ENCODE results near the gene POLK. TPM values are rescaled to one million over a fixed set of nuclear protein-coding genes. Genes with fewer than 3 reads are reported as not detected.
A peak's percentile ranks its signal among the peaks of the same experiment; 100 is the strongest.
"Not testable (repeated sequence)": the region's sequence is repeated elsewhere in the genome, so short reads cannot be mapped to it uniquely, and the experiment has no call there.

The POLK gene
- total RNA-seq, 1 experiment from 2014 or later = 20.9 TPM

GRCh38 chr5:75601996-75602395, 90.3 kb downstream of the POLK start:
- POLR2A ChIA-PET (ENCODE audit: unreplicated experiment) = no interaction called here

DNA sequence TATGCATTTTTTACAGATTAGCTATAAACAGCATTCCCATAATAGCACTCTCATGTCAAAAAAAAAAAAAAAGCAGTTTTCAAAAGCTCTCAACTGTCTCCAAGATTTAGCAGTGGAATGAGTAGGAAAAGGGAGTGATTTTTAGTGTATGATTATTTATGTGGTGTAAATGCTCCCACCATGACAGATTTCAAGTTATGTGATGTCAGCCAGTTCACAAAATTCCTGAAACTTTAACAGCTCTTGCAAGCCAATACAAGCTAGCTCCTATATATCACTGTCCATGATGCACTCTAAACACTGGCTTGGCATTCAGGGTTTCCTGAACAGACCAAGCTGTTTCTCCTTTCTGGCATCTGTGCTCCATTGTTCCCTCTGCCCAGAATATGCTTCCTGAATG, 91.7 kb downstream of the POLK start:
- intact Hi-C loops (cut with micrococcal nuclease; ENCODE audit: unreplicated experiment) = no loop called here
- no peak overlapping the region for H2AFZ ChIP-seq
- H3K4me2 ChIP-seq = no peak overlapping the region
- DNase-seq = no peak
- POLR2A ChIA-PET (ENCODE audit: unreplicated experiment) = no interaction called here
- H3K9me3 ChIP-seq (ENCODE audit: insufficient read depth, low read depth) = no peaks in the 10 kb centered on the region
- H3K27me3 ChIP-seq (ENCODE audit: insufficient read depth, low read depth) = no peaks in the 10 kb centered on the region
- H3K4me1 ChIP-seq (replicated peaks; ENCODE audit: insufficient read depth) = peaks cover 19% of the 10 kb centered on the region
- H3K79me2 ChIP-seq (ENCODE audit: low read depth) = no peaks in the 10 kb centered on the region
- no peaks in the 10 kb centered on the region for H3K36me3 ChIP-seq (ENCODE audit: low read depth)
- no peak overlapping the region for H3K4me3 ChIP-seq
- H3K27ac ChIP-seq = no peak overlapping the region
- CTCF ChIA-PET = no interaction called here
- TF ChIP-seq, protein P1, sequence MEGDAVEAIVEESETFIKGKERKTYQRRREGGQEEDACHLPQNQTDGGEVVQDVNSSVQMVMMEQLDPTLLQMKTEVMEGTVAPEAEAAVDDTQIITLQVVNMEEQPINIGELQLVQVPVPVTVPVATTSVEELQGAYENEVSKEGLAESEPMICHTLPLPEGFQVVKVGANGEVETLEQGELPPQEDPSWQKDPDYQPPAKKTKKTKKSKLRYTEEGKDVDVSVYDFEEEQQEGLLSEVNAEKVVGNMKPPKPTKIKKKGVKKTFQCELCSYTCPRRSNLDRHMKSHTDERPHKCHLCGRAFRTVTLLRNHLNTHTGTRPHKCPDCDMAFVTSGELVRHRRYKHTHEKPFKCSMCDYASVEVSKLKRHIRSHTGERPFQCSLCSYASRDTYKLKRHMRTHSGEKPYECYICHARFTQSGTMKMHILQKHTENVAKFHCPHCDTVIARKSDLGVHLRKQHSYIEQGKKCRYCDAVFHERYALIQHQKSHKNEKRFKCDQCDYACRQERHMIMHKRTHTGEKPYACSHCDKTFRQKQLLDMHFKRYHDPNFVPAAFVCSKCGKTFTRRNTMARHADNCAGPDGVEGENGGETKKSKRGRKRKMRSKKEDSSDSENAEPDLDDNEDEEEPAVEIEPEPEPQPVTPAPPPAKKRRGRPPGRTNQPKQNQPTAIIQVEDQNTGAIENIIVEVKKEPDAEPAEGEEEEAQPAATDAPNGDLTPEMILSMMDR (conservative IDR thresholded peaks at IDR 0.05) = no peak
- no peak for TF ChIP-seq EZH2 (IDR thresholded peaks at IDR 0.05; ENCODE audit: low read depth)
- BruUV-seq (replicated peaks) = no TSS peak
- H3F3A ChIP-seq (ENCODE audit: insufficient read depth, low read depth) = peaks cover 8% of the 10 kb centered on the region; the same call in 1 of the 2 replicates
- H3K9me2 ChIP-seq (ENCODE audit: insufficient read depth) = no peaks in the 10 kb centered on the region
- H4K20me1 ChIP-seq (ENCODE audit: insufficient read depth) = no peaks in the 10 kb centered on the region

More at GRCh38 chr5:75601996-75602395, 90.3 kb downstream of the POLK start:
- BruUV-seq (replicated peaks) = no TSS peak
- Histone ChIP-seq H3K4me1 (replicated peaks; ENCODE audit: insufficient read depth) (peaks cover 19% of the 10 kb centered on the region), H3K36me3 (ENCODE audit: low read depth) (no peaks in the 10 kb centered on the region), H3K9me3 (ENCODE audit: insufficient read depth, low read depth) (no peaks in the 10 kb centered on the region), H3K79me2 (ENCODE audit: low read depth) (no peaks in the 10 kb centered on the region), H3K4me3 (no peak overlapping the region), H3K9me2 (ENCODE audit: insufficient read depth) (no peaks in the 10 kb centered on the region), H3K27ac (peak overlapping the region; percentile 75), H3F3A (ENCODE audit: insufficient read depth, low read depth) (peaks cover 8% of the 10 kb centered on the region; the same call in 1 of the 2 replicates), H3K4me2 (peak overlapping the region; percentile 24; the same call in 1 of the 2 replicates), H4K20me1 (ENCODE audit: insufficient read depth) (no peaks in the 10 kb centered on the region), H2AFZ (no peak overlapping the region), H3K27me3 (ENCODE audit: insufficient read depth, low read depth) (no peaks in the 10 kb centered on the region)
- intact Hi-C loops (cut with micrococcal nuclease; ENCODE audit: unreplicated experiment) = no loop called here
- TF ChIP-seq EZH2 (IDR thresholded peaks at IDR 0.05; ENCODE audit: low read depth) = no peak
- TF ChIP-seq, protein P1 (conservative IDR thresholded peaks at IDR 0.05) = no peak
- peak; percentile 29 to 91 for DNase-seq
- CTCF ChIA-PET = no interaction called here

DNA sequence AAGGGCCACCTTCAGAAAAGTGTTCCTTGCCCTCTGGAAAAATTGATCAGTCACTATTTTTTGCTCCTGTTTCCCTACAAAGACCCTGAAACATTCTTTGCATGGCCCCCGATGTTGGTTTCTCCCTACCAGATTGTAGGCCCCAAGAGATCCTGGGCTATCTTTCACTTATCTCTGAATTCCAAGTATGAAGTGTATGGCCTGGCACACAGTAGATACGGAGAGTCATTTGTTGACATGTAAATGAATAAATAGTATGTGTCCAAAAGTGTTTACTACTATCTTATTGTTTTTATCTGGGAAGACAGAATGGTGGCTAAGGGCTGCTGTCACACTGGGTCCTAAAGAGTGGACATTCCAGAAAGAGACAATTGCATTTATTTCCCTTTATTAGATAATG, 92.1 kb downstream of the POLK start:
- TF ChIP-seq, protein P1 (conservative IDR thresholded peaks at IDR 0.05) = no peak
- no peak for TF ChIP-seq EZH2 (IDR thresholded peaks at IDR 0.05; ENCODE audit: low read depth)
- H3K9me3 ChIP-seq (ENCODE audit: insufficient read depth, low read depth) = no peaks in the 10 kb centered on the region
- no peaks in the 10 kb centered on the region for H3K36me3 ChIP-seq (ENCODE audit: low read depth)
- no TSS peak for BruUV-seq (replicated peaks)
- CTCF ChIA-PET = no interaction called here
- DNase-seq = no peak
- no peak overlapping the region for H2AFZ ChIP-seq
- H3K4me1 ChIP-seq (replicated peaks; ENCODE audit: insufficient read depth) = peaks cover 19% of the 10 kb centered on the region
- no peak overlapping the region for H3K4me2 ChIP-seq
- peaks cover 8% of the 10 kb centered on the region; the same call in 1 of the 2 replicates for H3F3A ChIP-seq (ENCODE audit: insufficient read depth, low read depth)
- H3K79me2 ChIP-seq (ENCODE audit: low read depth) = no peaks in the 10 kb centered on the region
- no peaks in the 10 kb centered on the region for H4K20me1 ChIP-seq (ENCODE audit: insufficient read depth)
- H3K4me3 ChIP-seq = no peak overlapping the region
- H3K27me3 ChIP-seq (ENCODE audit: insufficient read depth, low read depth) = no peaks in the 10 kb centered on the region
- H3K9me2 ChIP-seq (ENCODE audit: insufficient read depth) = no peaks in the 10 kb centered on the region
- intact Hi-C loops (cut with micrococcal nuclease; ENCODE audit: unreplicated experiment) = no loop called here
- no peak overlapping the region for H3K27ac ChIP-seq
- POLR2A ChIA-PET (ENCODE audit: unreplicated experiment) = no interaction called here

- H3K79me2 ChIP-seq (ENCODE audit: low read depth); DNase-seq; H3K4me2 ChIP-seq; H3K36me3 ChIP-seq (ENCODE audit: low read depth); H3K27ac ChIP-seq; intact Hi-C loops (cut with micrococcal nuclease; ENCODE audit: unreplicated experiment); BruUV-seq (replicated peaks); H3K27me3 ChIP-seq (ENCODE audit: insufficient read depth, low read depth); H2AFZ ChIP-seq; H3K9me2 ChIP-seq (ENCODE audit: insufficient read depth); CTCF ChIA-PET; H3K4me1 ChIP-seq (replicated peaks; ENCODE audit: insufficient read depth); H4K20me1 ChIP-seq (ENCODE audit: insufficient read depth); H3F3A ChIP-seq (ENCODE audit: insufficient read depth, low read depth); H3K9me3 ChIP-seq (ENCODE audit: insufficient read depth, low read depth); H3K4me3 ChIP-seq: not testable (repeated sequence)
- POLR2A ChIA-PET (ENCODE audit: unreplicated experiment) = interaction anchor here (0.6 kb wide), 1 partner anchor 74 kb away, joined by 8 read pairs; no protein-coding TSS in a partner anchor
Observed at GRCh38 chr5:75607341-75607740, 95.7 kb downstream of the POLK start.
